Endothelial cell of umbilical vein (primary cell): ENCODE measurements around the gene BCO2. TPM values are rescaled to one million over a fixed set of nuclear protein-coding genes. Genes with fewer than 3 reads are reported as not detected.

ENCODE experiments used
- BruUV-seq: library from RNA; stranded (reverse); fragments of 400-500 nt; replicated peaks from 2 replicates; lab custom pipeline; 2021; lab: Mats Ljungman, UMichigan
- CTCF ChIA-PET: fragments of 300-600, 350-600 bp; sonication (Branson Sonifier 250); formaldehyde crosslinking; loops from one replicate; lab custom pipeline; 2021; ENCODE audit warnings: antibody characterized with exemption, inconsistent platforms; lab: Charles Lee
- POLR2A ChIA-PET: fragments of 300-600, 350-600 bp; sonication (Branson Sonifier 250); formaldehyde crosslinking; loops from one replicate; lab custom pipeline; 2021; ENCODE audit warnings: antibody characterized with exemption, inconsistent platforms; lab: Charles Lee
- DNase-seq: peaks from one replicate; pipeline ENCODE4 v3.0.0-alpha.2; 2011; ENCODE audit warnings: low read depth, low spot score
- FAIRE-seq: peaks from 2 replicates; lab custom pipeline; 2011; peaks lifted over from hg19 to GRCh38; lab: Jason Lieb, UNC
- H2AFZ ChIP-seq: 2 replicates; pipeline ENCODE4 v1.6.0; 2012; ENCODE audit warnings: low read depth, low read length, control low read depth, inconsistent platforms
- H3K27ac ChIP-seq: 2 replicates; pipeline ENCODE4 v1.5.1; 2011; ENCODE audit warnings: low read depth, mild to moderate bottlenecking, control low read depth, low read length, moderate library complexity; ENCODE audit not compliant: insufficient read depth
- H3K27me3 ChIP-seq, 2 experiments: 2 replicates each; pipeline versions ENCODE4 v1.6.0 to v1.6.1; 2011; ENCODE audit warnings: low read length in 2 of 2, mixed read lengths in 1 of 2; ENCODE audit not compliant: control insufficient read depth in 2 of 2, insufficient read depth in 2 of 2
- H3K36me3 ChIP-seq, 2 experiments: 2 replicates in 1 of 2; 3 replicates in 1 of 2; pipeline ENCODE4 v1.5.1; 2011; ENCODE audit warnings: low read length in 2 of 2, mild to moderate bottlenecking in 1 of 2, moderate library complexity in 1 of 2; ENCODE audit not compliant: control insufficient read depth in 2 of 2, insufficient read depth in 2 of 2; ENCODE audit errors: extremely low read depth in 1 of 2
- H3K4me1 ChIP-seq: 3 replicates; pipeline ENCODE4 v1.5.1; 2011; ENCODE audit warnings: mild to moderate bottlenecking, low read length; ENCODE audit not compliant: control insufficient read depth, insufficient read depth; ENCODE audit errors: extremely low read depth
- H3K4me2 ChIP-seq: 2 replicates; pipeline ENCODE4 v1.6.1; 2011; ENCODE audit warnings: low read length, control low read depth, mixed read lengths; ENCODE audit not compliant: insufficient read depth
- H3K4me3 ChIP-seq, 3 experiments: fragments of 200-600 bp in 1 of 3; sonication (generic), shearing (Covaris generic) in 1 of 3; replicated peaks in 1 of 3; 2 replicates each; pipeline ENCODE4 v1.5.1; 2011 to 2016; ENCODE audit warnings: control low read depth in 3 of 3, low read length in 3 of 3, mild to moderate bottlenecking in 2 of 3, inconsistent platforms in 1 of 3, low read depth in 1 of 3, moderate library complexity in 1 of 3; ENCODE audit not compliant: insufficient read depth in 1 of 3
- H3K79me2 ChIP-seq: 2 replicates; pipeline ENCODE4 v1.6.0; 2012; ENCODE audit warnings: low read length, inconsistent platforms; ENCODE audit not compliant: control insufficient read depth, insufficient read depth
- H3K9ac ChIP-seq: replicated peaks from 2 replicates; pipeline ENCODE3; 2011; ENCODE audit warnings: low read length, control low read depth; ENCODE audit not compliant: insufficient read depth; ENCODE audit errors: extremely low read depth
- H3K9me1 ChIP-seq: replicated peaks from 3 replicates; pipeline ENCODE4 v1.6.0; 2011; ENCODE audit warnings: mild to moderate bottlenecking, low read length; ENCODE audit not compliant: control insufficient read depth, insufficient read depth; ENCODE audit errors: extremely low read depth
- H3K9me3 ChIP-seq: replicated peaks from 2 replicates; pipeline ENCODE4 v1.5.1; 2012; ENCODE audit warnings: low read length, inconsistent platforms; ENCODE audit not compliant: control insufficient read depth, insufficient read depth
- H4K20me1 ChIP-seq: replicated peaks from 2 replicates; pipeline ENCODE3; 2011; ENCODE audit warnings: mild to moderate bottlenecking, low read length; ENCODE audit not compliant: control insufficient read depth, insufficient read depth; ENCODE audit errors: extremely low read depth
- EZH2 ChIP-seq: IDR thresholded peaks from 2 replicates; pipeline ENCODE4 v1.6.1; 2012; ENCODE audit warnings: borderline replicate concordance, low read depth, mild to moderate bottlenecking, moderate library complexity, low read length, inconsistent platforms; ENCODE audit not compliant: severe bottlenecking
- FOS ChIP-seq: IDR thresholded peaks from 2 replicates; pipeline ENCODE4 v1.6.1; 2011; ENCODE audit warnings: mild to moderate bottlenecking, low read length, moderate library complexity, borderline replicate concordance; ENCODE audit not compliant: insufficient read depth
- GATA2 ChIP-seq: IDR thresholded peaks from 2 replicates; pipeline ENCODE4 v1.7.0; 2011; ENCODE audit warnings: low read depth, mild to moderate bottlenecking, moderate library complexity, mixed read lengths, low read length; ENCODE audit not compliant: insufficient read length, insufficient read depth
- JUN ChIP-seq: IDR thresholded peaks from 2 replicates; pipeline ENCODE4 v1.6.1; 2011; ENCODE audit warnings: borderline replicate concordance, low read depth; ENCODE audit not compliant: insufficient read length, insufficient read depth
- MYC ChIP-seq: IDR thresholded peaks from one replicate; pipeline ENCODE4 v1.6.1; 2011; ENCODE audit warnings: mild to moderate bottlenecking, low read depth, low read length
- POLR2A ChIP-seq: IDR thresholded peaks from 2 replicates; pipeline ENCODE4 v1.6.1; 2012; ENCODE audit warnings: low read depth, mild to moderate bottlenecking, control low read depth, low read length
- POLR2AphosphoS5 ChIP-seq: IDR thresholded peaks from 2 replicates; pipeline ENCODE4 v1.6.1; 2012; ENCODE audit warnings: low read depth, mild to moderate bottlenecking, control low read depth, low read length, moderate library complexity; ENCODE audit not compliant: insufficient read depth
- dilution Hi-C: fragments of 300-500 bp; cut with MboI; formaldehyde crosslinking; loops from one replicate; pipeline ENCODE4 v1.15.0; 2019; ENCODE audit warnings: low sequenced_read_pairs; ENCODE audit not compliant: extremely low pct_ligation_motif_present
- intact Hi-C: fragments of 100-400 bp; cut with micrococcal nuclease; formaldehyde crosslinking; loops from one replicate; pipeline ENCODE4 v1.10.0; 2022
- polyA plus RNA-seq, 4 experiments: library from polyadenylated mRNA; depleted of rRNA in 3 of 4; stranded (reverse) in 3 of 4; unstranded in 1 of 4; fragments of >200 nt; gene quantifications; 2 replicates each; pipeline versions ENCODE4 v1.2.1 to v1.2.3, GENCODE V29; 2011 to 2012; ENCODE audit warnings: missing spikeins in 1 of 4
- total RNA-seq: library from RNA; stranded (reverse); gene quantifications from 2 replicates; pipeline ENCODE4 v1.2.3, GENCODE V29; 2021
- TF ChIP-seq, protein P1 (sequence below): IDR thresholded peaks from 2 replicates; pipeline ENCODE4 v1.6.1; 2011; ENCODE audit not compliant: insufficient read depth, insufficient read length
- TF ChIP-seq, protein P2 (sequence below), 2 donors: IDR thresholded peaks; 1 replicate in 1 of 2; 2 replicates in 1 of 2; pipeline ENCODE4 v1.5.1; 2011; ENCODE audit warnings: low read length in 2 of 2, mild to moderate bottlenecking in 2 of 2, moderate library complexity in 2 of 2, control low read depth in 1 of 2, inconsistent platforms in 1 of 2, low read depth in 1 of 2; ENCODE audit not compliant: insufficient read depth in 1 of 2; ENCODE audit errors: extremely low read depth in 1 of 2

BCO2 gene
- total and polyA plus RNA-seq, 2 donors (not counting 3 experiments of a cell fraction or from before 2014, with no cell fraction given), result 0.58 to 1.9 TPM

- TF ChIP-seq, protein P1, sequence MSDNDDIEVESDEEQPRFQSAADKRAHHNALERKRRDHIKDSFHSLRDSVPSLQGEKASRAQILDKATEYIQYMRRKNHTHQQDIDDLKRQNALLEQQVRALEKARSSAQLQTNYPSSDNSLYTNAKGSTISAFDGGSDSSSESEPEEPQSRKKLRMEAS, result no peak
- no peak for TF ChIP-seq JUN
- no peak for TF ChIP-seq POLR2AphosphoS5
- TF ChIP-seq POLR2A, result no peak
- TF ChIP-seq, protein P2, sequence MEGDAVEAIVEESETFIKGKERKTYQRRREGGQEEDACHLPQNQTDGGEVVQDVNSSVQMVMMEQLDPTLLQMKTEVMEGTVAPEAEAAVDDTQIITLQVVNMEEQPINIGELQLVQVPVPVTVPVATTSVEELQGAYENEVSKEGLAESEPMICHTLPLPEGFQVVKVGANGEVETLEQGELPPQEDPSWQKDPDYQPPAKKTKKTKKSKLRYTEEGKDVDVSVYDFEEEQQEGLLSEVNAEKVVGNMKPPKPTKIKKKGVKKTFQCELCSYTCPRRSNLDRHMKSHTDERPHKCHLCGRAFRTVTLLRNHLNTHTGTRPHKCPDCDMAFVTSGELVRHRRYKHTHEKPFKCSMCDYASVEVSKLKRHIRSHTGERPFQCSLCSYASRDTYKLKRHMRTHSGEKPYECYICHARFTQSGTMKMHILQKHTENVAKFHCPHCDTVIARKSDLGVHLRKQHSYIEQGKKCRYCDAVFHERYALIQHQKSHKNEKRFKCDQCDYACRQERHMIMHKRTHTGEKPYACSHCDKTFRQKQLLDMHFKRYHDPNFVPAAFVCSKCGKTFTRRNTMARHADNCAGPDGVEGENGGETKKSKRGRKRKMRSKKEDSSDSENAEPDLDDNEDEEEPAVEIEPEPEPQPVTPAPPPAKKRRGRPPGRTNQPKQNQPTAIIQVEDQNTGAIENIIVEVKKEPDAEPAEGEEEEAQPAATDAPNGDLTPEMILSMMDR (IDR thresholded peaks at IDR 0.05; ENCODE audit: extremely low read depth in 1 of 2, insufficient read depth in 1 of 2, low read depth in 1 of 2, low read length in 2 of 2), result no peak
- TF ChIP-seq GATA2, result no peak
- TF ChIP-seq MYC, result no peak
- TF ChIP-seq EZH2, result no peak
- TF ChIP-seq FOS, result no peak
- Histone ChIP-seq H3K9me1 (no peaks in the 10 kb centered on the region), H3K4me3 (no peak overlapping the region), H3K27ac (no peak overlapping the region), H2AFZ (no peak overlapping the region), H3K27me3 (no peaks in the 10 kb centered on the region), H3K4me2 (no peak overlapping the region), H3K36me3 (no peaks in the 10 kb centered on the region), H3K4me1 (peaks cover 10% of the 10 kb centered on the region), H3K9me3 (no peaks in the 10 kb centered on the region), H3K9ac (no peak overlapping the region), H4K20me1 (no peaks in the 10 kb centered on the region), H3K79me2 (no peaks in the 10 kb centered on the region)
- BruUV-seq, result no TSS peak
- DNase-seq, result no peak
- ChIA-PET CTCF (interaction anchor here (1.3 kb wide), 1 partner anchor 13 kb away, joined by 5 read pairs; no protein-coding TSS in a partner anchor), POLR2A (no interaction called here)
- intact Hi-C loops, result no loop called here
- FAIRE-seq, result no peak
- dilution Hi-C loops, result no loop called here
Measured at GRCh38 chr11:112127056-112127455, 48.3 kb upstream of the BCO2 start.
